ENCODE measurements around the gene PUDP. TPM values are rescaled to one million over a fixed set of nuclear protein-coding genes. Genes with fewer than 3 reads are reported as not detected.
"Not testable (repeated sequence)": the region's sequence is repeated elsewhere in the genome, so short reads cannot be mapped to it uniquely, and the experiment has no call there.

PUDP gene
- total and polyA plus RNA-seq, 2 experiments from 2014 or later = 22.6 to 32.8 TPM

- WGBS (ENCODE audit: low lambda C conversion rate, missing lambda C conversion rate) = 80% methylated on average over 5 of the region's 5 CpGs
- Histone ChIP-seq H3K4me3 (no peak overlapping the region), H4K20me1 (ENCODE audit: insufficient read depth, poor library complexity, severe bottlenecking) (no peaks in the 10 kb centered on the region), H3K9me2 (replicated peaks; ENCODE audit: insufficient read depth) (no peaks in the 10 kb centered on the region), H2AFZ (no peak overlapping the region), H3K9me3 (ENCODE audit: low read depth) (no peaks in the 10 kb centered on the region), H3K27ac (no peak overlapping the region), H3K27me3 (no peaks in the 10 kb centered on the region), H3K4me1 (ENCODE audit: insufficient read depth) (no peaks in the 10 kb centered on the region), H3K4me2 (no peak overlapping the region), H3K36me3 (replicated peaks; ENCODE audit: insufficient read depth, low read depth) (no peaks in the 10 kb centered on the region), H3K79me2 (no peaks in the 10 kb centered on the region)
- TF ChIP-seq EZH2phosphoT487 (IDR thresholded peaks at IDR 0.05; ENCODE audit: low read depth, severe bottlenecking, unreplicated experiment) (no peak), CTCF (IDR thresholded peaks at IDR 0.05; ENCODE audit: poor library complexity) (no peak), EZH2 (IDR thresholded peaks at IDR 0.05; ENCODE audit: borderline replicate concordance) (no peak)
- DNase-seq (ENCODE audit: low spot score) = no peak
Observed at GRCh38 chrX:7028246-7028645, 119.7 kb downstream of the PUDP start.

- Histone ChIP-seq H3K4me1 (ENCODE audit: insufficient read depth) (no peaks in the 10 kb centered on the region), H3K4me2 (no peak overlapping the region), H3K79me2 (no peaks in the 10 kb centered on the region), H4K20me1 (ENCODE audit: insufficient read depth, poor library complexity, severe bottlenecking) (no peaks in the 10 kb centered on the region), H3K9me2 (replicated peaks; ENCODE audit: insufficient read depth) (no peaks in the 10 kb centered on the region), H3K27me3 (no peaks in the 10 kb centered on the region), H3K9me3 (ENCODE audit: low read depth) (no peaks in the 10 kb centered on the region), H2AFZ (no peak overlapping the region), H3K4me3 (no peak overlapping the region), H3K36me3 (replicated peaks; ENCODE audit: insufficient read depth, low read depth) (no peaks in the 10 kb centered on the region), H3K27ac (no peak overlapping the region)
- no peak for DNase-seq (ENCODE audit: low spot score)
- no peak for TF ChIP-seq CTCF (IDR thresholded peaks at IDR 0.05; ENCODE audit: poor library complexity)
- TF ChIP-seq EZH2 (IDR thresholded peaks at IDR 0.05; ENCODE audit: borderline replicate concordance) = no peak
- TF ChIP-seq EZH2phosphoT487 (IDR thresholded peaks at IDR 0.05; ENCODE audit: low read depth, severe bottlenecking, unreplicated experiment) = no peak
- WGBS (ENCODE audit: low lambda C conversion rate, missing lambda C conversion rate) = 87% methylated on average over 8 of the region's 8 CpGs
Observed at GRCh38 chrX:7027071-7027470, 120.9 kb downstream of the PUDP start.

- H3K27ac ChIP-seq; H3K9me2 ChIP-seq (replicated peaks; ENCODE audit: insufficient read depth); H3K4me3 ChIP-seq; H4K20me1 ChIP-seq (ENCODE audit: insufficient read depth, poor library complexity, severe bottlenecking); H3K4me1 ChIP-seq (ENCODE audit: insufficient read depth); H2AFZ ChIP-seq; H3K4me2 ChIP-seq; DNase-seq (ENCODE audit: low spot score); H3K9me3 ChIP-seq (ENCODE audit: low read depth); H3K36me3 ChIP-seq (replicated peaks; ENCODE audit: insufficient read depth, low read depth); H3K27me3 ChIP-seq; H3K79me2 ChIP-seq: not testable (repeated sequence)
- 63% methylated on average over 5 of the region's 5 CpGs for WGBS (ENCODE audit: low lambda C conversion rate, missing lambda C conversion rate)
Observed at GRCh38 chrX:7026365-7026764, 121.6 kb downstream of the PUDP start.

- H2AFZ ChIP-seq = no peak overlapping the region
- H3K27me3 ChIP-seq = no peaks in the 10 kb centered on the region
- TF ChIP-seq EZH2 (IDR thresholded peaks at IDR 0.05; ENCODE audit: borderline replicate concordance) (no peak), EZH2phosphoT487 (IDR thresholded peaks at IDR 0.05; ENCODE audit: low read depth, severe bottlenecking, unreplicated experiment) (no peak)
- H3K4me1 ChIP-seq (ENCODE audit: insufficient read depth) = no peaks in the 10 kb centered on the region
- no peaks in the 10 kb centered on the region for H3K79me2 ChIP-seq
- no peaks in the 10 kb centered on the region for H4K20me1 ChIP-seq (ENCODE audit: insufficient read depth, poor library complexity, severe bottlenecking)
- H3K27ac ChIP-seq = no peak overlapping the region
- WGBS (ENCODE audit: low lambda C conversion rate, missing lambda C conversion rate) = 66% methylated on average over 2 of the region's 2 CpGs
- no peak overlapping the region for H3K4me3 ChIP-seq
- DNase-seq (ENCODE audit: low spot score) = no peak
- H3K9me2 ChIP-seq (replicated peaks; ENCODE audit: insufficient read depth) = no peaks in the 10 kb centered on the region
- no peak overlapping the region for H3K4me2 ChIP-seq
- H3K36me3 ChIP-seq (replicated peaks; ENCODE audit: insufficient read depth, low read depth) = no peaks in the 10 kb centered on the region
- no peaks in the 10 kb centered on the region for H3K9me3 ChIP-seq (ENCODE audit: low read depth)
Observed at GRCh38 chrX:7025471-7025870, 122.5 kb downstream of the PUDP start.
